HepG2 (cell line): ENCODE measurements around the gene ZFP69. TPM values are rescaled to one million over a fixed set of nuclear protein-coding genes. Genes with fewer than 3 reads are reported as not detected.

Experiments
- ARID5B ChIP-seq: IDR thresholded peaks from 2 replicates; pipeline ENCODE4 v1.4.0; 2020; ENCODE audit warnings: mild to moderate bottlenecking, missing genetic modification reagents
- ATF5 ChIP-seq: sonication (generic); formaldehyde crosslinking; IDR thresholded peaks from 2 replicates; pipeline ENCODE4 v1.4.0; 2020; ENCODE audit warnings: mild to moderate bottlenecking, low read depth, missing genetic modification reagents
- DPF2 ChIP-seq: sonication (generic); formaldehyde crosslinking; IDR thresholded peaks from 2 replicates; pipeline ENCODE4 v1.4.0; 2020; ENCODE audit warnings: mild to moderate bottlenecking, low read depth, missing genetic modification reagents, borderline replicate concordance
- EHMT2 ChIP-seq: fragments of 200-600 bp; sonication (generic); IDR thresholded peaks from 2 replicates; pipeline ENCODE4 v1.7.0; 2017; ENCODE audit warnings: antibody characterized with exemption, low read depth, low read length, borderline replicate concordance
- FOSL2 ChIP-seq: sonication (generic); formaldehyde crosslinking; IDR thresholded peaks from 2 replicates; pipeline ENCODE4 v1.4.0; 2020; ENCODE audit warnings: missing genetic modification reagents
- MYPOP ChIP-seq: sonication (generic); formaldehyde crosslinking; IDR thresholded peaks from 2 replicates; pipeline ENCODE4 v1.8.1; 2023; ENCODE audit warnings: mild to moderate bottlenecking, moderate library complexity, missing genetic modification reagents
- PREB ChIP-seq: sonication (generic); formaldehyde crosslinking; IDR thresholded peaks from 2 replicates; pipeline ENCODE4 v1.4.0; 2020; ENCODE audit warnings: missing genetic modification reagents
- SMARCC2 ChIP-seq: fragments of 450-650 bp; IDR thresholded peaks from 2 replicates; pipeline ENCODE4 v1.6.1; 2017; ENCODE audit warnings: antibody characterized with exemption, mild to moderate bottlenecking
- SP5 ChIP-seq: IDR thresholded peaks from 2 replicates; pipeline ENCODE4 v1.6.1; 2016; ENCODE audit warnings: low read depth, borderline replicate concordance
- ZNF251 ChIP-seq: sonication (generic); formaldehyde crosslinking; IDR thresholded peaks from 2 replicates; pipeline ENCODE4 v1.9.0; 2021; ENCODE audit warnings: mild to moderate bottlenecking, missing genetic modification reagents
- ZNF615 ChIP-seq: sonication (generic); formaldehyde crosslinking; IDR thresholded peaks from 2 replicates; pipeline ENCODE4 v1.5.0; 2020; ENCODE audit warnings: mild to moderate bottlenecking, missing genetic modification reagents, borderline replicate concordance
- ZNF878 ChIP-seq: sonication (generic); formaldehyde crosslinking; IDR thresholded peaks from 2 replicates; pipeline ENCODE4 v1.8.1; 2023; ENCODE audit warnings: mild to moderate bottlenecking, missing genetic modification reagents, moderate library complexity
- ZSCAN12 ChIP-seq: sonication (generic); formaldehyde crosslinking; IDR thresholded peaks from 2 replicates; pipeline ENCODE4 v1.9.0; 2021; ENCODE audit warnings: mild to moderate bottlenecking, missing genetic modification reagents
- polyA plus RNA-seq, 8 experiments: library from polyadenylated mRNA; depleted of rRNA in 3 of 8; stranded (reverse) in 7 of 8; unstranded in 1 of 8; fragments of >200 nt; fragmentation: Illumina TruSeq in 4 of 8; extraction: Trizol in 4 of 8; gene quantifications; 2 replicates each; pipeline versions ENCODE4 v1.2.1 to v1.2.3, GENCODE V29; 2011 to 2016; ENCODE audit warnings: low read depth in 4 of 8, missing spikeins in 1 of 8, mixed read lengths in 1 of 8; ENCODE audit not compliant: insufficient read depth in 1 of 8
- total RNA-seq, 5 experiments: library from RNA; depleted of rRNA; stranded (reverse); fragments of >200 nt; fragmentation: Illumina TruSeq; extraction: Trizol; gene quantifications; 2 replicates each; pipeline ENCODE4 v1.2.3, GENCODE V29; 2016; ENCODE audit warnings: low read depth in 1 of 5
- TF ChIP-seq, protein P1 (sequence below): sonication (generic); formaldehyde crosslinking; IDR thresholded peaks from 2 replicates; pipeline ENCODE4 v1.4.0; 2020; ENCODE audit warnings: missing genetic modification reagents, mild to moderate bottlenecking, borderline replicate concordance
- TF ChIP-seq, protein P2 (sequence below): sonication (generic); formaldehyde crosslinking; IDR thresholded peaks from 2 replicates; pipeline ENCODE4 v1.5.0; 2020; ENCODE audit warnings: mild to moderate bottlenecking, missing genetic modification reagents, moderate library complexity

ZFP69 gene
- total and polyA plus RNA-seq, 2 of the 13 experiments (the other 11 are each of a cell fraction or from before 2014, with no cell fraction given): 2.6 to 5.6 TPM

DNA sequence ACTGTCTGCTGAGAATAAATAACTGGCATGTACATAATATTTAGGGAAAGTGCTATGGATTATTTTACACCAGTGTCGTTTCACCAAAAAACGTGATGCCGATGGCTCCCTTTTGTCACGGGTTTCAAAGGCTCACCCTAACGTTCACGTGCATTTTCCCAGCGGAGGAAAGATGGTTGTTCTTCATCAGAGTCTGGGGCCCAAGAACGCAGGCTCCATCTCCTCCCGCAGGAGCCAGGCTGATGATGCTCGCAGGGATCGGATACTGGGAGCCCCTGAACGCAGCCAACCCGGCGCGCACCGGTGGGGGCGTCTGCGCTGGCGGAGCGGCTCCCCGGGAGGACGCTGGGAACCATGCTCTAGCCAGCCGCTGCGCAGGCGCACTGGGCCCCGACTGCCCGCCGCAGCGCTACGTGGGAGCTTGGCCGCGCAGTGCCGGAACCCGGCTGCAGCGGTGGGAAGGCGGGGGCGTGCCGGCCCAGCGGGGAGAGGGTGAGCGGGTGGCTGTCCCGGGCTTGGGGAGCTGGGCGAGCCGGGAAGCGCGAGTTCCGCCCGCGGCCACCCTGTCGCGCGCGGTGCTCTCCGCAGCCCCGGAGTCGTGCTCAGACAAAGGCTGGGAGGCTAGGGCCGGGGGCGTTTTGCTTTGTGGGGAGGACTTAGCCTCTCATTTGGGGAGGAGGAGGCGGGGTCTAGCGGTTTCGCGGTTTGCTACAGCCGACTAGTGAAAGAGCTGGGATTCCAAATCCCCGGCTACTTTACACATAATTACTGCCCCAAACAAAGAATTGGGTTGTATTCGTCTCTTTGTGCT is 27.2 kb upstream of the ZFP69 start, which contains the start of gene ZFP69B (continued):
- TF ChIP-seq MYPOP (CRISPR knock-in tag) (peak; percentile 100), ZSCAN12 (CRISPR knock-in tag) (0 out of 2 replicates have a peak, but pooled peaks have one; percentile 25), ATF5 (CRISPR knock-in tag) (no peak; the same call in 1 of the 2 replicates), FOSL2 (CRISPR knock-in tag) (peak; percentile 22; the same call in 1 of the 2 replicates), ARID5B (peak; percentile 73; the same call in 1 of the 2 replicates), SMARCC2 (no peak), ZNF878 (CRISPR knock-in tag) (no peak), ZNF251 (no peak), SP5 (CRISPR knock-in tag) (no peak), ZNF615 (CRISPR knock-in tag) (no peak), PREB (CRISPR knock-in tag) (no peak), DPF2 (CRISPR knock-in tag) (peak; percentile 25; the same call in 1 of the 2 replicates), EHMT2 (no peak)
- TF ChIP-seq, protein P1, sequence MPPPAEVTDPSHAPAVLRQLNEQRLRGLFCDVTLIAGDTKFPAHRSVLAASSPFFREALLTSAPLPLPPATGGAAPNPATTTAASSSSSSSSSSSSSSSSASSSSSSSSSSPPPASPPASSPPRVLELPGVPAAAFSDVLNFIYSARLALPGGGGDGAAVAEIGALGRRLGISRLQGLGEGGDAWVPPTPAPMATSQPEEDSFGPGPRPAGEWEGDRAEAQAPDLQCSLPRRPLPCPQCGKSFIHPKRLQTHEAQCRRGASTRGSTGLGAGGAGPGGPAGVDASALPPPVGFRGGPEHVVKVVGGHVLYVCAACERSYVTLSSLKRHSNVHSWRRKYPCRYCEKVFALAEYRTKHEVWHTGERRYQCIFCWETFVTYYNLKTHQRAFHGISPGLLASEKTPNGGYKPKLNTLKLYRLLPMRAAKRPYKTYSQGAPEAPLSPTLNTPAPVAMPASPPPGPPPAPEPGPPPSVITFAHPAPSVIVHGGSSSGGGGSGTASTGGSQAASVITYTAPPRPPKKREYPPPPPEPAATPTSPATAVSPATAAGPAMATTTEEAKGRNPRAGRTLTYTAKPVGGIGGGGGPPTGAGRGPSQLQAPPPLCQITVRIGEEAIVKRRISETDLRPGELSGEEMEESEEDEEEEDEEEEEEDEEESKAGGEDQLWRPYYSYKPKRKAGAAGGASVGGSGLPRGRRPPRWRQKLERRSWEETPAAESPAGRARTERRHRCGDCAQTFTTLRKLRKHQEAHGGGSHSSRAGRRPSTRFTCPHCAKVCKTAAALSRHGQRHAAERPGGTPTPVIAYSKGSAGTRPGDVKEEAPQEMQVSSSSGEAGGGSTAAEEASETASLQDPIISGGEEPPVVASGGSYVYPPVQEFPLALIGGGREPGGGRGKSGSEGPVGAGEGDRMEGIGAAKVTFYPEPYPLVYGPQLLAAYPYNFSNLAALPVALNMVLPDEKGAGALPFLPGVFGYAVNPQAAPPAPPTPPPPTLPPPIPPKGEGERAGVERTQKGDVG: no peak
- TF ChIP-seq, protein P2, sequence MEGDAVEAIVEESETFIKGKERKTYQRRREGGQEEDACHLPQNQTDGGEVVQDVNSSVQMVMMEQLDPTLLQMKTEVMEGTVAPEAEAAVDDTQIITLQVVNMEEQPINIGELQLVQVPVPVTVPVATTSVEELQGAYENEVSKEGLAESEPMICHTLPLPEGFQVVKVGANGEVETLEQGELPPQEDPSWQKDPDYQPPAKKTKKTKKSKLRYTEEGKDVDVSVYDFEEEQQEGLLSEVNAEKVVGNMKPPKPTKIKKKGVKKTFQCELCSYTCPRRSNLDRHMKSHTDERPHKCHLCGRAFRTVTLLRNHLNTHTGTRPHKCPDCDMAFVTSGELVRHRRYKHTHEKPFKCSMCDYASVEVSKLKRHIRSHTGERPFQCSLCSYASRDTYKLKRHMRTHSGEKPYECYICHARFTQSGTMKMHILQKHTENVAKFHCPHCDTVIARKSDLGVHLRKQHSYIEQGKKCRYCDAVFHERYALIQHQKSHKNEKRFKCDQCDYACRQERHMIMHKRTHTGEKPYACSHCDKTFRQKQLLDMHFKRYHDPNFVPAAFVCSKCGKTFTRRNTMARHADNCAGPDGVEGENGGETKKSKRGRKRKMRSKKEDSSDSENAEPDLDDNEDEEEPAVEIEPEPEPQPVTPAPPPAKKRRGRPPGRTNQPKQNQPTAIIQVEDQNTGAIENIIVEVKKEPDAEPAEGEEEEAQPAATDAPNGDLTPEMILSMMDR (CRISPR knock-in tag): peak; percentile 46
